ENCODE results near the gene TRAF2.

Gene TRAF2

DNA sequence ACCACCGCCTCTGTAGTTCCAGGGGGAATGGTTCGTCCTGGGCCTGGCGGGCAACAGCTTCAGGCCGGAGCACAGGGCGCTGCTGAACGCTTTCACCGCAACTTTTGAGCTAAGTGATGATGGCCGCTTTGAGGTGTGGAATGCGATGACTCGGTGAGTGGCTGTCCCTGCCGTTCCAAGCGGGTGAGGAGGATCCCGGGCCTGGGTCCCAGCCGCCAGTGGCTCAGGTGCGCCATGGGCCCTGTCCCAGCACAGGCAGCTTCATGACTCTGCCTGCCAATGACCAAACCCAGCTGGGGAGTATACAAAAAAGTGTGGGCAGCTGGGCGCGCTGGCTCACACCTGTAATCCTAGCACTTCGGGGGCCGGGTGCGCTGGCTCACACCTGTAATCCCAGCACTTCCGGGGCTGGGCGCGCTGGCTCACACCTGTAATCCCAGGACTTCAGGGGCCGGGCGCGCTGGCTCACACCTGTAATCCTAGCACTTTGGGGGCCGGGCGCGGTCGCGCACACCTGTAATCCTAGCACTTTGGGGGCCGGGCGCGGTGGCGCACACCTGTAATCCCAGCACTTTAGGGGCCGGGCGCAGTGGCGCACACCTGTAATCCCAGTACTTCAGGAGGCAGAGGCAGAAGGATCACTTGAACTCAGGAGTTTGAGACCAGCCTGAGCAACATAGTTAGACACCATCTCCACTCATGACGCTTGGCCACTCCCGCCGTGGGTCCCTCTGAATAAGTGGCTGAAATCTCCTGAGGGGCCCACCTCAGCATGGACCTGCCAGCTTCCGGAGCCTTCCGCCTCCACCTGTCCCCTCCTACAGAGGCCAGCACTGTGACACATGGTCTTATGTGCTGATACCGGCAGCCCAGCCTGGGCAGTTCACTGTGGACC lies 66.8 kb downstream of the TRAF2 start:
- no peak for FAIRE-seq

DNA sequence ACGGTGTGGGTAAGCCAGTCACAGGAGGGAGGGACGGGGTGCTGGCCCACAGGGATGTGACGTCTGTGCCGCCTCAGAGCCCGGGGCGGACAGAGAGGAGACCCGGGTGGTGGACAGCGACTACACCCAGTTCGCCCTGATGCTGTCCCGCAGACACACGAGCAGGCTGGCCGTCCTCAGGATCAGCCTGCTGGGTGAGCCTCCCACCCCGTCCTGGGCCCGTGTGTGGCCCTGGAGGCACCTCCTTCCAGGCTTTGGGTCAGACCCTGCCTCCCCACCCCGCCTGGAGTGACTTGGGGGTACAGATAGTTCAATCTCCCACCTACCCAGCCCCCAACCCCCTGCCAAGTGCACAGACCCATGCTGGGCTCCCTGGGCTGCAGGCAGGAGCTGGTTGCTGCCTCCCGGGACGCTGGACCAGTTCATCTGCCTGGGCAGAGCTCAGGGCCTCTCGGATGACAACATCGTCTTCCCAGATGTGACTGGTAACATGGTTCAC lies 67.5 kb downstream of the TRAF2 start:
- FAIRE-seq, result no peak

DNA sequence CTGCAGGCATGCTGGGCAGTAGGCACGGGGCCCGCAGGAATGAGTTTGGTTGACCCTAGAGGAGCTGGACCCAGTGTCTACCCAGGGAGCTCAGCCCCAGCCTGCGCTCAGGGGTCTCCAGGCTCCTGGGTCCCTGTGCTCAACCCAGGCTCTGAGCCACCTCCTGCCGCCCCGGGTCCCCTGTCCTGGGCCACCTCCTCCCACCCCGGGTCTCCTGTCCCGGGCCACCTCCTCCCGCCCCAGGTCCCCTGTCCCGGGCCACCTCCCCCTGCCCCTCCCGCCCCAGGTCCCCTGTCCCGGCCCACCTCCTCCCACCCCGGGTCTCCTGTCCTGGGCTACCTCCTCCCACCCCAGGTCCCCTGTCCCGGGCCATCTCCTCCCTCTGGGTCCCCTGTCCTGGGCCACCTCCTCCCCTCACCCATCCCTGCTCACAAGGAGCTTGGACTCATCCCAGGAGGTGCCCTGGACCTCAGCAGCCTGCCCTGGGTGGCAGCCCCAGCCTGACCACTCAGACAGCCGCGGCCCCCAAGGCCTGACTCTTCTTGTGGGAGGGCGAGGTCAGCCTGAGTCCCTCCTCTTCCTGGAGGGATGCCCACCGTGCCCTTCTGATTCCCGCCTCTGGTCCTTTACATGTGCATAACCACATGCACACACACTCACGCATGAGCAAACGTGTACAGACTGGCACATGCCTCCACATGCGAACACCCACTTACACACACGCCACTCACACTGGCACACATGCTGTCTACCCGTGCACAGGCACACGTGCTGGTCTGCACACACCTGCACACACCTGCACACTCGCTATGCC lies 68.2 kb downstream of the TRAF2 start:
- FAIRE-seq, result no peak

DNA sequence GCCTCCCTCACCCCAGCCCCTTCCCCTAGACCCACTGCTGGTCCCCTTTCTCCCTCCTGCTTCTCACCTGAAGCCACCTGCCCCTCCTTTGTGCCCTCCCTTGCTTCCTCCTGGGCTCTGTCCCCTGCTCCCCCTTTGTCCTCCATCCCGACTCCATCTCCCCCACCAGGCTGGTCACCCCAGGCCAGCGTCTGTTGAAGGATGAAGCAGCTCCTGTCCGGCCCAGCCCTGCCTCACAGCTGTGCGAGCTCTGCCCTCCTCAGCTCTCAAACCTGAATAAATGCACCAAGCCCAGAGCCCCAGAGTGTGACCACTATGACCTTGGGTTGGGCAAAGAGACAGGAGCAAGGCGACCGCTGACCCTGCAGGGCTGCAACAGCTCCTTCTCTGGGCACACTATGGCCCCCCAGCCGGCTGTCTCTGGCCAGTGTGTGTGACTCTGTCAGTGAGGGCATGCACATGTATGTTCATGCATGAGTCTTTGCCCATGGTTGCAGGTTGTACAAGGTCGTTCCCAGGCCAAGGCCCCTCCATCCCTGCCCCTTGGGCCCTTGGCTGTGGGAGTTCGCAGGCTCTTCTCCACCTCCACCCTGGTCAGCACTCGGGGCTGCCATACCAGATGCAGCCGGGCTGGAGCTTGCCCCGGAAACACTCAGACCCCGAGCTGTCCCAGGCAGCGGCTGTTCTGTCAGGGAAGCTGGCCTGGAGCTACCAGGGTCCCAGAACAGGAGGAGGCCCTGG lies 69.1 kb downstream of the TRAF2 start:
- FAIRE-seq, result no peak

DNA sequence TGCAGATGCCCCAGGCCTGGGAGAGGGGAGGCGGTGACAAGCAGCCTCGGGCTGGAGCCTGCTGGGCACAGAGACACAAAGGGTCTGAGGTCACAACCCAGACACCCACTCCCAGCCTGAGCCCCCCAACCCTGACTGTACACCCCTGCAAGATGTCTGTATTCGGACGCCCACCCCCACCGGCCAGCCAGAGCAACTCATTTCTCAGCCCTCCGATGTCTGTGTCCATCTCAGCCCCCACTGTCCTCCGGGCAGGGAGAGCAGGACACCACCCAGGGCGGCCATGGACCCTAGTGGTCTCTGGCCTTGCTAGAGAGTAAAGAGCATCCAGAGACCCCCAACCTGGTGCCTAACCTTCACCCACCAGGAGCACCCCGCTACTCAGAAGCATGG lies 69.6 kb downstream of the TRAF2 start:
- FAIRE-seq, result no peak

DNA sequence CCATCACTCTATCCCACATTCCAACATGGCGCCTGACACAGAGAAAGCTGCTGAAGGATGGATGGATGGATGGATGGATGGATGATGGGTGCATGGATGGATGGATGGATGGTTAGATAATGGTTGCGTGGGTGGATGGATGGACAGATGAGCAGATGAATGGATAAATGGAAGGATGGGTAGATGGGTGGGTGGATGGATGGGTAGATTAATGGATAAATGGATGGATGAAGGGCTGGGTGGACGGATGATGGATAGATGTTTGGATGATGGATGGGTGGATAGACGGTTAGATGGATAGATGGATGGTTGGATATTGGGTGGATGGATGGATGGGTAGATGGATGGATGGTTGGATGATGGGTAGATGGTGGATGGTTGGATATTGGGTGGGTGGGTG lies 70.3 kb downstream of the TRAF2 start:
- no peak for FAIRE-seq

DNA sequence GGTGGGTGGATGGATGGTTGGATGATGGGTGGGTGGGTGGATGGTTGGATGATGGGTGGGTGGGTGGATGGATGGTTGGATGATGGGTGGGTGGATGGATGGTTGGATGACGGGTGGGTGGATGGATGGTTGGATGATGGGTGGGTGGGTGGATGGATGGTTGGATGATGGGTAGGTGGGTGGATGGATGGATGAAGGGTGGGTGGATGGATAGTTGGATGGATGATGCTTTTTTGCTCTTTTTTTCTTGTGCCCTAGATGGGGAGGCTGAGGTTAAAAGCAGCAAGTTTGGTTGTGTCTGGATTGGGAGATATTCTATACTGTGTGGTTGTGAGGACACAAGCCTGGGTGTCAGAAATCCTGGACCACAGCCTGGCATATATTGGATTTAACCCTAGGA lies 71.1 kb downstream of the TRAF2 start:
- no peak for FAIRE-seq

DNA sequence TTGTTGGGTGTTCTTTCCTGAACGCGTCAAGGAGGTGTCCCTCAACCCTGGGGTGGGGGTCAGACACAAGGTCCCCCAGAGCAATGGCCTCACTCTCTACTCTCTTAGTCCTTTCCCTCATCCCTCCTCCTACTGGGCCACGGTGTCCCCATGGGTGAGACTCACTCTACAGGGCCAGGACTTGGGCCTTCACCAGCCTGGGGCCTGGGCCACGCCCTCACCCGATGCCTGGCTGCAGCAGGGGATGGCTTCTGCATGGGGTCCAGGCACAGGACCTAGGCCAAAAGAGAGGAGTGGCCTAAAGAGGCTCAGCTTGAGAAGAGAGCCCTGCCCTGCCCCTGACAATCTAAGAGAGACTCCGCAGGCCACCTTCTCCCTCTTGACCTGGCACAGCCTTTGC lies 71.6 kb downstream of the TRAF2 start:
- FAIRE-seq, result no peak

DNA sequence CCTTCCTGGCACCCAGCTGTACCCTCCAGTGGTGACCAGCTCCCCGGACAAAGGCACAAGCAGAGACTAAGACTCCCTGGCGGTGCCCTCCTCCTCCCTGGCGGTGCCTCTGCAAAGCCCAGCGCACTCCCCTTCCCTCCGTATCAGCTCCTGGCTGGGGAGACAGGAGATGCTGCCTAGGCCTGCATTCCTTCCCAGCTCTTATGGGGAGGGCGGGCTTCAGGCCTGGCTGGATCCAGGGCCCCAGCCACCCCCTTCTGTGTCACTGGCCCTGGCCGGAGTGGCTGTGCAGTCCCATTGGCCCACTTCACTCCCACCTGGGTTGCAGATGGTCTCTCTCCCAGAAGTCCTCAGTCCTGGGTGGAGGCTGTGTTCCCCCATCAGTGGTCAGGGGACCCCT lies 72.2 kb downstream of the TRAF2 start:
- no peak for FAIRE-seq

DNA sequence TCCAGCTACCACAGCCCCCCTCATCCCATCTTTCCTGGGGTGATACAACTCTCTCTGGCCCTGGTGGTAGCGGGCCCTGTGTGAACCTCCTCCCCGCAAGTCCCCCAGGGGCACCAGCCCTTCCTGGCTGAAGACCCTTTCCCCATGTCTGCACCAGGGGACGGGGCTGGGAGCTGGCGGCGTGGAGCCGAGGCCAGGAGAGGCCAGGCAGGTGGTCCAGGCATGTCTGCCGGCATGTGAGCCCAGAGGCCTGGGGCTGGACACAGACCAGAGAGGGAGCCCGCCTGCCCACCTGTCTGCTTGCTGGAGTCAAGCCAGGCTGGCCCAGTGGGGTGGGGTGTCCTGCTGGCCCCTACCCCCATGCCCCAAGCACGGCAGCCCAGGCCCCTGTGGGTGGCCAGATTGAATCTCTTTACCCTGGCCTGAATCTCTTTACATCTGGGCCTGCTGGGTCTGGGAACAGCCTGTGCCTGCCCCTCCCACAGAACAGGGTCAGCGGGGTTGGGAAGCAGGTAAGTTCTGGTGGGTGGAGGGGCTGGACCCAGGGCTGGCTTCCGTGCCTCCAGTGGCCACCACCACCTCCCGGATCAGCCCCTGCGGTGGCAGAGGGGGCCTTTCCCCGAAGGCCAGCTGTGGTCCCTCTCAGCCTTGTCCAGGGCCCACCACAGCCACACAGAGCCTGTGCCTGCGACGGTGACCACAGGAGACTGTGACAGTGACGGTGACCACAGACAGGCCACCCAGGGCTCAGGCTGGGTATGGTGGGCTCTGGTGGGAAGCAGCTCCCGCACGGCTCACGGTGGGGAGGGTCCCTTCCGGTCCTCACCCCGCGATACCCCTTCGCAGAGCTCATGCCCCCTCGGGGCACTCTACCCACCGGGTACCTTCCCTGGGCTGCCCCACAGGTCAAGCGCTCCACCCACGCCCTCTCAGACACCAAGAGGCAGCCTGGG lies 72.9 kb downstream of the TRAF2 start:
- FAIRE-seq, result no peak

DNA sequence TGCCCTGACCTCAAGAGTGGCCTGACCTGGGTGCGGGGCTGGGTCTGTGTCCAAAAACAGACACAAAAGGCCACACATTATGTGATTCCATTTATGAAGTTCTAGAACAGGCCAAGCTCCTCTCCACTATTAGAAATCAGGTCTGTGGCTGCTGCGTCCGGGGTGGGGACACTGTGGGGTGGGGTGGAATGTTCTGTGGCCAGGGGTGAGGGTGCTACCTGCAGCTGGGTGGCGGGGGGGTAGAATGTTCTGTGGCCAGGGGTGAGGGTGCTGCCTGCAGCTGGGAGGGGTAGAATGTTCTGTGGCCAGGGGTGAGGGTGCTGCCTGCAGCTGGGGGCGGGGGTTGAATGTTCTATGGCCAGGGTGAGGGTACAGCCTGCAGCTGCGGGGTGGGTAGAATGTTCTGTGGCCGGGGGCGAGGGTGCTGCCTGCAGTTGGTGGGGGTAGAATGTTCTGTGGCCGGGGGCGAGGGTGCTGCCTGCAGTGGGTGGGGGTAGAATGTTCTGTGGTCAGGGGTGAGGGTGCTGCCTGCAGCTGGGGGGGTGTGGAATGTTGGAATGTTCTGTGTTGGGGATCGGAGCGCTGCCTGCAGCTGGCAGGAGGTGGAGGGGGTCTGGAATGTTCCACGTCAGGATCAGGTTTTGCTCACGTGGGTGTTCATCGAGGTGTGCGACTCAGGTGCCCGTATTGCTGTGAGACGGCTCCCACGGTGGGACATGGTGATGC lies 74.1 kb downstream of the TRAF2 start:
- no peak for FAIRE-seq

DNA sequence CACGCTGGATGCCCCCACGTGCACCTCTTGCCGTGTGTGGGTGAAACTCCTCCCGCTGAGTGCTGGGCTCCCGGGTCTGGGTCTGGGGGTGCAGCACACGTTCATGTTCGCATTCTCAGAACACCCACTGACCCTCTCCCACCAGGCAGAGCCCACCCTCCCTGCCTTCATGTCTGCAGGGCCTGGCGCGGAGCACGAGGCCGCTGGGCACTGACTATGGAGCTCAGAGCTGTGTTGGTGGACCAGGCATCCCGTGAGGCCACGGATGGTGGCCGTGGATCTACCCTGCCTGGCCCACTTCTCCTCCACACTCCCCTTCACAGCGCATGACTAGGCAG lies 74.6 kb downstream of the TRAF2 start:
- FAIRE-seq, result no peak

DNA sequence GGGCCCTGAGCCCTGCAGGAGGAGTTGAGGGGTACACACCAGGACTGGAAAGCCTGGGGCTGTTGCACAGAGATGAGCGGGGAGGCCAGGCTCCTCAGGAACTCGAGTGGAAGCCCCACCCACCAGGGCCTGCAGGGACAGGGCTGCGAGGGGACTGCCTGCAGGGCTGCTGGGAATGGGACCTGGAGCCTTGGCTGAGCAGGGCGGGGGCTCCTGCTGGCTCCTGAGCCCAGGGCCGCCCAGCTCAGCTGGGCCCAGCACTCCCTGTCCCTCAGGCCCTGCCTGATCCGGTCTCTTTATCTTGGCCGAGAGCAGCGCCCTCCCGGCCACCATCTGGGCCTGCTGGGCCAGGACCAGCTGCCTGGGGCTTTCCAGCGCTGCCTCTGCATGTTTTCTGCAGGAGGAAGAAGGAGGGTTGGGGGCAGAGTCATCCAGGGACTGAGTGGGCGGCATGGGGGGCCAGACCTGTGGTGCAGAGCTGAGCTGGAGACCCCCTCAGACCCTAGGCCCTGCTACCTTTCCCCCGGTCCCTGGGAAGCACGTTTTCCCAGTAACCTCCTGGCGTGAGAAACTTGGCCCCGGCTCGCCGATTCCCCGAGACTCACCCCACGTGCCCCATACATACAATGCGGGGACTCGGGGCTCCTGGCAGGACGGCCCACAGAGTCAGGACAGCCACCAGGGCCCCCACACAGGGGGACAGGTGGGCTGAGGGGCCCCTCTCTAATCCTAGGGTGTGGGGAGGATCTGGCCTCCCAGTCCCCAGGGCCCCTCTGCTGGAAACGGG lies 75.2 kb downstream of the TRAF2 start:
- FAIRE-seq, result no peak

DNA sequence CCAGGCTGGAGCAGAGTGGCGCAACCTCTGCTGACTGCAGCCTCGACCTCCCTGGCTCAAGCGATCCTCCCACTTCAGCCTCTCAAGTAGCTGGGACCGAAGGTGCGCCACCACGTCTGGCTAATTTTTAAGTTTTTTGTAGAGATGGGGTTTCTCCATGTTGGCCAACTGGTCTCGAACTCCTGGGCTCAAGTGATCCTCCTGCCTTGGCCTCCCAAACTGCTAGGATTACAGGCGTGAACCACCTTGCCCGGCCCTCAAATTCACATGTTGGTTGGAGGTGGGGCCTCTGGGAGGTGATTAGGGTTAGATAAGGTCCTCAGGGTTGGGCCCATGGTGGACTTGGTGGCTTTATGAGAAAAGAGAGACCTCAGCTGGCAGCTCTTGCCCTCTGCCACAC lies 75.8 kb downstream of the TRAF2 start:
- no peak for FAIRE-seq

DNA sequence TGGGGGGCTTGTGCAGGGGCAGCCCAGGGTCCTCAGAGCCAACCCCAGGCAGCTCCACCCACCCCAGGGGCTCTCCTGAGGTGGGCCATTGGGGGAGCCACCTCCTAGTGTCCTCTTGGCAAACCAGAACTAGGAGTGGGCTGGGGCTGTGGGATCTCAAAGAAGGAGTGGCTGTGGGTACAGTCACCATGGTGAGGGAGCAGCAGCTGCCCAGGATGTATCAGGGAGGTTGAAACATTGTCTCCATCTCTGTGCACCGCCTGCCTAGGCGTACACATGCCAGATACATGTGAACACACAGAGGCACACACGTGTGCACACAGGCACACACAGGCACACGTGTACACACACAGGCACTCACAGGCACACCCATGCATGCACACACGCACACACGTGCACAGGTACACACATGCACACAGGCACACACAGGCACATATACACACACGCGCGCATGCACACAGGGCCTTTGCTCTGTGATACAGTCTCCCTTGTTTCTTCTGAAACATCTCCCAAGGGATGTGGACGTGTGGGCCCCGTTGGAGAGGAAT lies 76.5 kb downstream of the TRAF2 start:
- no peak for FAIRE-seq

DNA sequence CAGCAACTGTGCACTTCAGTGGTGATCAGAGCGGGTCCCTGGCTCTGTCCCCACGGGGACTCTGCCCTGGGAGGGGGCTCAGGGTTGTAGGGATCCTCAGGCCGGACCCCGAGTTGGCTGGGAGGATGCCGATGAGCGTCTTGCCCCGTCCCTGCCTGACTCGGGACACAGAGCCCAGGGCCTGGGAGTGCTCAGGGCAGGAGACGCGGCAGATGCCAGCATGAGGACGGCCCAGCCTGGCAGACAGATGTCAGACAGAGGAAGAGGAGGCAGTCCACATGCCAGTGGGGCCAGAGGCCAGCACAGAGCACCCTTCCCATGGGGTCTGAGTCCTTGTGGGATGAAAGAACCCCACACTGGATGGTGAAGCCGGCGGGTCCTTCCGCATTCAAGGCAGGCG lies 77.0 kb downstream of the TRAF2 start:
- FAIRE-seq, result no peak

DNA sequence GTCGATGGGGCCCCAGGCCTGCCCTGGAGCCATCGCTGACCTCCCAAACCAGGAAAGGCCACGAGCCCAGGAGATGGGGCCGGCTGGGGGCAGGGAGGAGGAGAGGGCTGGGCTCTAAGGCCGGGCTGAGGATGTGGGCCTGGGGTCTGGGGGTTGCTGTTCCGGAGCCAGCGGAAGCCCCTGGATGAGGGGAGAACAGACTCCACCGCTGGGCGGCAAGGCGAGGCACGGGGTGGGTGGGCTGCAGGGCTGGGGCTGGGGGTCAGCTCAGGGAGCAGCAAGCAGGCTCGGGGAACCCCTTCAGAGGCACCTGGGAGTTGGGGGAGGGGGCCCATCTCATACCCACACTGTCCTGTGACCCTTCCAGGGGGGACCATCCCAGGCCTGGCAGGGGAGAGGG lies 77.4 kb downstream of the TRAF2 start:
- no peak for FAIRE-seq

DNA sequence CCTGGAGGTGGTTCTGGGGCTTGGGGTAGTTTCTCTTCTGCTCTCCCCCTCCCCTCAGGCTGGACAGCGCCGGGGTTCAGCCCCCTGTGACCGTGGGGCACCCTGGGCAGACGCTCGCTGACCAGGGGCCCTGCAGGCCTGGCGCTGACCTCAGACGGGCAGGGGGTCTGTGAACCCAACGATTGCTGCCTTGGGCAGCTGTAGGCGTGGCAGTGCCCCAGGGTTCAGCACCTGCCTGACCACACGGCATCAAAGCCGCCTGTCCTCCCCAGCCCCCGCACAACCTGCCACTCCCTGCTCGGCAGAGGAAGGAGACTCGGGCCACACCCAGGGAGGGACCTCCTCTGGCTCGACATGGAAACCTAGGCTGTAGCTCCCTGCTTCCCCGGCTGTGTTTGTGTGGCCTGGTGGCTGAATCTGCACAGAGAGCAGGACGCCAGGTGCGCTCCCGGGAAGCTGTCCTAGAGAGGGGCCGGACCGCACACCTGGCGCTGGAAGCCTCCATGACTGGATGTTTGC lies 77.9 kb downstream of the TRAF2 start:
- no peak for FAIRE-seq

DNA sequence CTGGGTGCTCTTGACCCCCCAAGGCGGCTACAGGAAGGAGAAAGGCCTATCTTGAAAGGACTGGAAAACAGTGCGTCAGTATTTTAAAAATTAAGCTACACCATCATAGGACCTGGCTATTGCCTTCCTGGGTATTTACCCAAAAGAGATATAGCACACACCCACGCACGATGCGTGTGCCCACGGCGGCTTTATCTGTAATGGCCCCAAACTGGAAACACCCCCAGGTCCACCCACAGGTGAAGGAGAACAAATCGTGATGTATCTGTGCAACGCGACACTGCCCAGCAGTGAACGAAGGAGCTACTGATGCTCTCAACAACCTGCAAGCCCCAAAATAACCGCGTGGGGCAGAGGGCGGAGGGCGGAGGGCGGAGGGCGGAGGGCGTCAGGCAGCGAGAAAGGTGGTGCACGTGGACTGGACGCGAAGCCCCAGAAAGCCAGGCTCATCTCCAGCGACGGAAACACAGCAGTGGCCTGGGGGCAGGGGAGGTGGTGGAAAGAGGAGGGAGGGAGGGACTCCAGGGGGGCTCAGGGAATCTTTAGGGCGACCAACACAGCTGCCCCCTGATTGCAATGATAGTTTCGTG lies 78.6 kb downstream of the TRAF2 start:
- FAIRE-seq, result no peak
